Mesendoderm (in vitro differentiated cells): ENCODE measurements around the gene SLC22A13.

ENCODE experiments used
- DNase-seq: peaks from one replicate; pipeline ENCODE4 v3.0.0; 2013
- H2AK5ac ChIP-seq: 2 replicates; pipeline ENCODE4 v1.6.1; 2013; ENCODE audit warnings: low read length, inconsistent platforms
- H2BK120ac ChIP-seq: 2 replicates; pipeline ENCODE4 v1.6.1; 2013; ENCODE audit warnings: low read depth, mild to moderate bottlenecking, low read length, moderate library complexity, mixed read lengths
- H2BK15ac ChIP-seq: replicated peaks from 2 replicates; pipeline ENCODE4 v1.6.1; 2013; ENCODE audit warnings: low read depth, mild to moderate bottlenecking, moderate library complexity
- H2BK5ac ChIP-seq: 2 replicates; pipeline ENCODE4 v1.6.1; 2013; ENCODE audit warnings: low read length, inconsistent platforms
- H3K18ac ChIP-seq: 2 replicates; pipeline ENCODE4 v1.6.1; 2013; ENCODE audit warnings: mild to moderate bottlenecking, low read length, mixed read lengths
- H3K23ac ChIP-seq: one replicate; pipeline ENCODE4 v1.6.1; 2013; ENCODE audit warnings: low read length
- H3K27ac ChIP-seq: 2 replicates; pipeline ENCODE4 v1.5.1; 2013; ENCODE audit warnings: low read depth, mild to moderate bottlenecking, inconsistent platforms, low read length, moderate library complexity
- H3K27me3 ChIP-seq: 2 replicates; pipeline ENCODE4 v1.6.1; 2013; ENCODE audit warnings: low read length, control low read depth, mild to moderate bottlenecking, inconsistent platforms; ENCODE audit not compliant: insufficient read depth, poor library complexity
- H3K36me3 ChIP-seq: 2 replicates; pipeline ENCODE4 v1.6.1; 2013; ENCODE audit warnings: low read length, inconsistent platforms; ENCODE audit not compliant: control insufficient read depth, insufficient read depth
- H3K4ac ChIP-seq: one replicate; pipeline ENCODE4 v1.6.1; 2013; ENCODE audit warnings: low read depth, mild to moderate bottlenecking, low read length, moderate library complexity
- H3K4me1 ChIP-seq: 2 replicates; pipeline ENCODE4 v1.6.1; 2013; ENCODE audit warnings: low read depth, low read length, inconsistent platforms; ENCODE audit not compliant: control insufficient read depth
- H3K4me2 ChIP-seq: 2 replicates; pipeline ENCODE4 v1.6.1; 2013; ENCODE audit warnings: low read length
- H3K4me3 ChIP-seq: 2 replicates; pipeline ENCODE4 v1.5.1; 2013; ENCODE audit warnings: mild to moderate bottlenecking, low read length
- H3K56ac ChIP-seq: one replicate; pipeline ENCODE4 v1.6.1; 2013; ENCODE audit warnings: low read length
- H3K79me1 ChIP-seq: 2 replicates; pipeline ENCODE4 v1.6.1; 2013; ENCODE audit warnings: low read length, inconsistent platforms
- H3K79me2 ChIP-seq: 2 replicates; pipeline ENCODE4 v1.6.1; 2013; ENCODE audit warnings: mild to moderate bottlenecking, low read length; ENCODE audit not compliant: control insufficient read depth, insufficient read depth
- H3K9ac ChIP-seq: 2 replicates; pipeline ENCODE4 v1.6.1; 2013; ENCODE audit warnings: low read length, inconsistent platforms
- H4K5ac ChIP-seq: one replicate; pipeline ENCODE4 v1.6.1; 2013; ENCODE audit warnings: low read length
- H4K8ac ChIP-seq: one replicate; pipeline ENCODE4 v1.6.1; 2013; ENCODE audit warnings: low read depth, mild to moderate bottlenecking, control low read depth, low read length, moderate library complexity
- WGBS: extraction: QIAGEN DNeasy Blood & Tissue Kit; methylation state at CpG from one replicate; pipeline ENCODE4 v1.1.7; 2013; ENCODE audit warnings: low lambda C conversion rate, missing lambda C conversion rate; ENCODE audit not compliant: insufficient coverage; ENCODE audit errors: extremely low coverage; 5-methylcytosine and 5-hydroxymethylcytosine counted together

Gene SLC22A13

DNA sequence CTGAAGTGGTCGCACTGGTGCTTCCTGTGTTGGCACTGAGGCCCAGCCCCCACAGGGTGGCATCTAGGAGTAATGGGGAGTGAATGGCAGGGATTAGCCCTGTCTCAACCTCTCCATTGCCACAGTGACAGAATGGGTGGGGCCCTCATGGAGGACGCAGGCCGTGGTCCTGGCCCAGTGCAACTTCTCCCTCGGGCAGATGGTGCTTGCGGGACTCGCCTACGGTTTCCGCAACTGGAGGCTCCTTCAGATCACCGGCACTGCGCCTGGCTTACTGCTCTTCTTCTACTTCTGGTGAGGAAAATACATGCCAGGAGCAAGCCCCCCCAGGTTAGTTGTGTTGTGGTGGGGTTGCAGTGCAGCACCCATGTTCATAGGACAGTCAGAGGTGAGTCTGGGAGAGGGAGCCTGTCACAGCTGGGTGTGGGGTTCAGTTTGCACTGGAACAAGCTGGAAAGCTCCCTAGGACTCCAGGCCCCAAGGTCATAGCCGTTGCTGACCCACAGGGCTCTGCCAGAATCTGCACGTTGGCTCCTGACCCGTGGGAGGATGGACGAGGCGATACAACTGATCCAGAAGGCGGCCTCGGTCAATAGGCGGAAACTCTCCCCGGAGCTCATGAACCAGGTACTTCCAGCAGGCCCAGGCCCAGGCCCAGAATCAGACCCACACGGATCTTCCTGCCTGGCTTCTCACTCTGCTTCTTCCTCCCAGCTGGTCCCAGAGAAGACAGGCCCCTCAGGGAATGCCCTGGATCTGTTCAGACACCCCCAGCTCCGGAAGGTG, 9.4 kb downstream of the SLC22A13 start:
- Histone ChIP-seq H3K56ac (no peak overlapping the region), H3K79me2 (no peaks in the 10 kb centered on the region), H2BK15ac (no peak overlapping the region), H3K27me3 (no peaks in the 10 kb centered on the region), H3K9ac (no peak overlapping the region), H2AK5ac (no peak overlapping the region), H3K4me3 (no peak overlapping the region), H3K36me3 (no peaks in the 10 kb centered on the region), H3K27ac (no peak overlapping the region), H3K4me2 (no peak overlapping the region), H3K23ac (no peak overlapping the region), H3K18ac (no peak overlapping the region), H3K79me1 (no peaks in the 10 kb centered on the region), H3K4ac (no peak overlapping the region), H4K5ac (no peak overlapping the region), H2BK120ac (no peak overlapping the region), H4K8ac (no peak overlapping the region), H3K4me1 (no peaks in the 10 kb centered on the region), H2BK5ac (no peak overlapping the region)
- no peak for DNase-seq
- no CpG with 5 or more reads among the region's 21 CpGs for WGBS

- H3K23ac ChIP-seq, result no peak overlapping the region
- H3K18ac ChIP-seq, result no peak overlapping the region
- no peak overlapping the region for H4K8ac ChIP-seq
- no CpG with 5 or more reads among the region's 8 CpGs for WGBS
- no peak for DNase-seq
- H2BK5ac ChIP-seq, result no peak overlapping the region
- H3K79me1 ChIP-seq, result no peaks in the 10 kb centered on the region
- H2BK15ac ChIP-seq, result no peak overlapping the region
- H2AK5ac ChIP-seq, result no peak overlapping the region
- H3K9ac ChIP-seq, result no peak overlapping the region
- H3K79me2 ChIP-seq, result no peaks in the 10 kb centered on the region
- no peak overlapping the region for H3K56ac ChIP-seq
- no peak overlapping the region for H3K4ac ChIP-seq
- no peak overlapping the region for H2BK120ac ChIP-seq
- H3K27me3 ChIP-seq, result no peaks in the 10 kb centered on the region
- no peaks in the 10 kb centered on the region for H3K4me1 ChIP-seq
- H3K27ac ChIP-seq, result no peak overlapping the region
- no peak overlapping the region for H3K4me3 ChIP-seq
- no peaks in the 10 kb centered on the region for H3K36me3 ChIP-seq
- no peak overlapping the region for H3K4me2 ChIP-seq
- H4K5ac ChIP-seq, result no peak overlapping the region
Observed at GRCh38 chr3:38275658-38276057, 10.0 kb downstream of the SLC22A13 start.

GRCh38 chr3:38276081-38276916, 10.7 kb downstream of the SLC22A13 start:
- no peaks in the 10 kb centered on the region for H3K79me2 ChIP-seq
- no peak overlapping the region for H3K27ac ChIP-seq
- no peaks in the 10 kb centered on the region for H3K79me1 ChIP-seq
- DNase-seq, result no peak
- no peak overlapping the region for H2BK5ac ChIP-seq
- H3K4me3 ChIP-seq, result no peak overlapping the region
- H3K23ac ChIP-seq, result no peak overlapping the region
- WGBS, result no CpG with 5 or more reads among the region's 13 CpGs
- H4K5ac ChIP-seq, result no peak overlapping the region
- no peak overlapping the region for H2AK5ac ChIP-seq
- H3K36me3 ChIP-seq, result no peaks in the 10 kb centered on the region
- H3K18ac ChIP-seq, result no peak overlapping the region
- H3K9ac ChIP-seq, result no peak overlapping the region
- H3K56ac ChIP-seq, result no peak overlapping the region
- H4K8ac ChIP-seq, result no peak overlapping the region
- H3K27me3 ChIP-seq, result no peaks in the 10 kb centered on the region
- no peaks in the 10 kb centered on the region for H3K4me1 ChIP-seq
- H3K4ac ChIP-seq, result no peak overlapping the region
- no peak overlapping the region for H2BK120ac ChIP-seq
- no peak overlapping the region for H3K4me2 ChIP-seq
- no peak overlapping the region for H2BK15ac ChIP-seq

DNA sequence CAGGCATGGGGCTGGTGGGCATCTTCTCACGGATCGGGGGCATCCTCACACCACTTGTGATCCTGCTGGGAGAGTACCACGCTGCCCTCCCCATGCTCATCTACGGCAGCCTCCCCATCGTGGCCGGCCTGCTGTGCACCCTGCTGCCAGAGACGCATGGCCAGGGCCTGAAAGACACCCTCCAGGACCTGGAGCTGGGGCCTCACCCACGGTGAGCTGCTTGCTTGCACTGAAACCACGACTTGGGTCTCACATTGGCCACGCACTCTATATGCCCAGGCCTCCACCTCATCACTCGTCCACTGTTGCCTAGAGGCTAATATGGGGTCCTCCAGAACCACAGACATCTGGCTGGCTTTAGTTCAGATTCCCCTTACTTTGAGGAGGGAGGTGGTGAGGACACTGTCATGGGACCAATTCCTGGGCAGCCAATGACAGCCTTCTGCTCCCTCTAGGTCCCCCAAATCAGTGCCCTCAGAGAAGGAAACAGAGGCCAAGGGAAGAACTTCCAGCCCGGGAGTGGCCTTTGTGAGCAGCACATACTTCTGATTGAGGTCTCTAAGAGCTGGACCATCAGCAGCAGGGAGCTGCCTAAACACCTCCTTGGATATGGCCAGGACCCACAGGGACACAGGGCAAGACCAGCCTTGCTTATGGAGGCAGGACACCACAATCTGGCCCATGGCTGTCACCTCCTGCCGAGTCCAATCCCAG, 11.5 kb downstream of the SLC22A13 start:
- H3K36me3 ChIP-seq, result no peaks in the 10 kb centered on the region
- no peak overlapping the region for H3K4me2 ChIP-seq
- WGBS, result no CpG with 5 or more reads among the region's 13 CpGs
- no peak overlapping the region for H3K23ac ChIP-seq
- no peak overlapping the region for H2BK120ac ChIP-seq
- no peaks in the 10 kb centered on the region for H3K27me3 ChIP-seq
- peaks cover 2% of the 10 kb centered on the region for H3K4me1 ChIP-seq
- no peak overlapping the region for H4K5ac ChIP-seq
- H3K18ac ChIP-seq, result no peak overlapping the region
- H3K9ac ChIP-seq, result no peak overlapping the region
- no peaks in the 10 kb centered on the region for H3K79me2 ChIP-seq
- no peak overlapping the region for H3K4ac ChIP-seq
- no peaks in the 10 kb centered on the region for H3K79me1 ChIP-seq
- no peak overlapping the region for H2AK5ac ChIP-seq
- no peak overlapping the region for H3K27ac ChIP-seq
- no peak for DNase-seq
- H2BK15ac ChIP-seq, result no peak overlapping the region
- no peak overlapping the region for H4K8ac ChIP-seq
- no peak overlapping the region for H3K4me3 ChIP-seq
- no peak overlapping the region for H2BK5ac ChIP-seq
- H3K56ac ChIP-seq, result no peak overlapping the region

DNA sequence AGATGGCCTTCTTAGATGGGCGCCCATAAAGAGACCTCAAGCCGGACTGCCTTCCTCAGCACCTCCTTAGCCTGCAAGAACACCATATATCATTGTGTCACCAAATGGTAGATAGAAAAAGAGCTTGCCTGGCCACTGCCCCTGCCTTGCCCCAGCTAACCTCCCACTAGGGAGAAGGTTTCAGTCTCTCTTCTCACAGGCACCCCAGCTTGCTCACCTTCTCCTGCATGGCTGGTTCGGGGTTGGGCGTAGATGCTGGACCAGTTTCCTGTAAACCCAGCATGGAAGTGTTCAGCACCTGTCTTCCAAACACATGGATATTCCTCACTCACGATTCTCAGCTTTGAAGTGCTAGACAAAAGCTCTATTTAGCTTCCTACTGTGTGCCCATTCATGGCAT, 13.2 kb downstream of the SLC22A13 start:
- H2BK5ac ChIP-seq, result no peak overlapping the region
- no peak overlapping the region for H3K27ac ChIP-seq
- no peaks in the 10 kb centered on the region for H3K79me2 ChIP-seq
- H3K4me2 ChIP-seq, result no peak overlapping the region
- H3K56ac ChIP-seq, result no peak overlapping the region
- H3K36me3 ChIP-seq, result no peaks in the 10 kb centered on the region
- no peak overlapping the region for H4K5ac ChIP-seq
- H3K23ac ChIP-seq, result no peak overlapping the region
- H3K4me1 ChIP-seq, result peaks cover 2% of the 10 kb centered on the region
- H3K27me3 ChIP-seq, result no peaks in the 10 kb centered on the region
- no peak for DNase-seq
- no peak overlapping the region for H3K4ac ChIP-seq
- H3K9ac ChIP-seq, result no peak overlapping the region
- no peaks in the 10 kb centered on the region for H3K79me1 ChIP-seq
- no peak overlapping the region for H2AK5ac ChIP-seq
- no CpG with 5 or more reads among the region's 5 CpGs for WGBS
- no peak overlapping the region for H2BK15ac ChIP-seq
- H3K18ac ChIP-seq, result no peak overlapping the region
- H4K8ac ChIP-seq, result no peak overlapping the region
- no peak overlapping the region for H3K4me3 ChIP-seq
- H2BK120ac ChIP-seq, result no peak overlapping the region
